Activated effector memory CD4-positive, alpha-beta T cell treated with Interleukin-2 at 50 U/mL for 16 hours (primary cell): ENCODE results near the gene AP5S1.
"Not testable (repeated sequence)": the region's sequence is repeated elsewhere in the genome, so short reads cannot be mapped to it uniquely, and the experiment has no call there.

Source experiments
- DNase-seq: peaks from one replicate; pipeline ENCODE4 v3.0.0-alpha.2; 2020

AP5S1 gene

DNA sequence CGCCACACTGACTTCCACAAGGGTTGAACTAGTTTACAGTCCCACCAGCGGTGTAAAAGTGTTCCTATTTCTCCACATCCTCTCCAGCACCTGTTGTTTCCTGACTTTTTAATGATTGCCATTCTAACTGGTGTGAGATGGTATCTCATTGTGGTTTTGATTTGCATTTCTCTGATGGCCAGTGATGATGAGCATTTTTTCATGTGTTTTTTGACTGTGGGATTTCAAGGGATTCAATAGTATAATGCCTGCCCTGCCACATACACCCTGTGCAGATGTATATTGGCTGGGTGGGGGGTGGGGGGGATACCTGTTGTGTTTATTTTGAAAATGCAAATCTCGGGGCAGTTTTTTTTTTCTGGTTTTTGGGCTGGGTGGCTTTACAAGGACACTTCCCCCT, 26.2 kb upstream of the AP5S1 start:
- DNase-seq, result not testable (repeated sequence)

DNA sequence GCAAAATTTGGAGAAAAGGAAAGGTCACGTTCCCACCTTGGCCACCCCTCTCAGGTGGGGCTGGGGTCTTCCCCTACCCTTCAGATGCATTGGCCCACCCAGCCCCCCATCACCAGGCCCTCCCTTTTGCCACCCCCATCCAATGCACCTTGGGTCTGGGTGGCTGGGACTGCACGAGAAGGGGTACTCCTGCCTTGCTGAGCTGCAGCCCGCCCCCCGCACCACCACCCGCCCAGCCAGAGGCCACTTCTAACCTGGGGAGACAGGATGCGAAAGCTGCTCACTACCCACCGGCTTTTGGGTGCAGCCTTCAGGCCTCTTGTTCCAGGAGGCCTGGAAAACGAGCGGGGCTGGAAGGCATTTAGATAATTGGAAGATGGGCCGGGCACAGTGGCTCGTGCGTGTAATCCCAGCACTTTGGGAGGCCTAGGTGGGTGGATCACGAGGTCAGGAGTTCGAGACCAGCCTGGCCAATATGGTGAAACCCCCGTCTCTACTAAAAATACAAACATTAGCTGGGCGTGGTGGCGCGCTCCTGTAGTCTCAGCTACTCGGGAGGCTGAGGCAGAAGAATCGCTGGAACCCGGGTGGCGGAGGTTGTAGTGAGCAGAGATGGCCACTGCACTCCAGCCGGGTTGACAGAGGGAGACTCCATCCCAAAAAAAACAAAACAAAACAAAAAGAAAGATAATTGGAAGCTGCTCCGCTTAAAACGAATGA, 25.5 kb upstream of the AP5S1 start:
- DNase-seq, result no peak

DNA sequence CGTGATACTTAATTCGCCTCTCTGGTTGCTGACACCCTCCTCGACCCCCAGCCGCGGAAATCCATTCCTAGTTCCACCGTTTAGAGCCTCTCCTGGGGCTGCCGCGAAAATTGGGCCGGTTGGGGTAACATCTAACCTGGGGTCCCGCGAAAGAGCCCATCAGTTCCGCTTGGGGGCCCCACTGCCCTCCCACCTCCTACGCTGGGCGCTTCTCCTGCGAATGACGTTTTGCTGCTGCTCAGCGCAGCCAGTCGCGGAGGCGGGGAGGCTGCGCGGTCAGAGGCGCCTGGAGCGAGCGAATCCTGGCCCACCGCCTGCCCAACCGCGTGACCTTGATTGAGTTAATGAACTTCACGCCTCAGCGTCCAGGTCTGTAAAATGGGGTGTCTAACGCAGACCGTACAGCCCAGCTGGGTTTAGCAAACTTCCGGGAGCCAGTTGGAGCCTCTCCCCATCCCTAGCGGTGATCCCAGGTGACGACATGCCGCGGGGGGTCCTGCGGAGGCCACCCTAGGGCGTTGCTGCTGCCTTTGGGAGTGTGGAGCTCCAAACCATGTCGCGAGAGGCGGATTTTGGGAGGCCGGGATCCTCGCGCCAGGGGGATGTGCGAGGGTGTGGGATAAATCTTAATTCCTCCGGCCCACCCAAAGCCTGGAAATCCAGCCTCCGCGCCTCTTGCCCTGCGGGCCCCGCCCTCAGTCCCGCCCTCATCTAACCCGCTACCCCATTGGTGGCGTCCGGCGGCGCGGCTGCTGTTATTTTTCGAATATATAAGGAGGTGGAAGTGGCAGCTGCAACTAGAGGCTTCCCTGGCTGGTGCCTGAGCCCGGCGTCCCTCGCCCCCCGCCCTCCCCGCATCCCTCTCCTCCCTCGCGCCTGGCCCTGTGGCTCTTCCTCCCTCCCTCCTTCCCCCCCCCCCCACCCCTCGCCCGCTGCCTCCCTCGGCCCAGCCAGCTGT, 24.6 kb upstream of the AP5S1 start, which contains the start of gene CDC25B:
CDC25B (plus strand) TSS at position 800 of the 958 bp plus-strand sequence. CDS start 222 bp downstream, outside the sequence.
- DNase-seq, result peak; percentile 89

DNA sequence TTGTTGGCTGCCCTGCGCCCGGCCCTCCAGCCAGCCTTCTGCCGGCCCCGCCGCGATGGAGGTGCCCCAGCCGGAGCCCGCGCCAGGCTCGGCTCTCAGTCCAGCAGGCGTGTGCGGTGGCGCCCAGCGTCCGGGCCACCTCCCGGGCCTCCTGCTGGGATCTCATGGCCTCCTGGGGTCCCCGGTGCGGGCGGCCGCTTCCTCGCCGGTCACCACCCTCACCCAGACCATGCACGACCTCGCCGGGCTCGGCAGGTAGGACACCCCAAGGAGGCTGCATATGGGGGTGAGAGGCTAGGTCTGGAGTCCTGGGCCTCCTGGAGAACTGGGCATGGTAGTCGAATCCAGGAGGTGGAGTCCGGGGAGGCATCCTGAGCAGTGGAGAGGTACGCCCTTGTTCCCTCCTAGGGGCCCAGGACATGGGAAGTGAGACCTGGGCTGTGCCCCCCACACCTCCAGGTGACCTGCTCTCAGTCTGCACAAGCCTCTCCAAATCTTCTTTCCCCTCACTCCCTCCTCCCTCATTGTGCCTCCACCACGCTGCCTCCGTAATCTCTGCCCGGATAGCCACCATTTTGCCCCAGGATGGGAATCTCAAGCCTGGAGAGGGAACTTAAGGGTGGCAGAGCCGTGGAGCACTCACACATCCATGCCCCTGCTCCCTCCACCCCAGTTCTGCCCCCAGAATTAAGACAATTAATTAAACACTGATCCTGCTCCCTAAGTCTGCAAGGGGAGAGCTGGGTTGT, 23.7 kb upstream of the AP5S1 start:
- no peak for DNase-seq

DNA sequence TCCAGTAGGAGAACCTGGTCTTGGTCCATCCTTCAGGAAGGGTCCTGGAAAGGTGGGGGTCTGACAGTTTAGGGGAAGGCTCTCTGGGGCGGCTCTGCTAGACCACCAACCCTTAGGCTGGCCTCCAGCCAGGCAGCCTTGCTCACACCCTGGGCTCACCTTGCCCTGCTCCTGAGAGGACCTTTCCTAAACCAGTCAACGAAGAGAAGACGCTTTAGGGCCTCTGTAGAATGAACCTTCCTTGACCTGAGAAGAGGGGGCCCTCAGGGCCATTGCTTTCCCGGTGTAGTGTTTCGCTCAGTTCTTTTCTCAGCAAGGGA, 23.2 kb upstream of the AP5S1 start:
- DNase-seq, result no peak

DNA sequence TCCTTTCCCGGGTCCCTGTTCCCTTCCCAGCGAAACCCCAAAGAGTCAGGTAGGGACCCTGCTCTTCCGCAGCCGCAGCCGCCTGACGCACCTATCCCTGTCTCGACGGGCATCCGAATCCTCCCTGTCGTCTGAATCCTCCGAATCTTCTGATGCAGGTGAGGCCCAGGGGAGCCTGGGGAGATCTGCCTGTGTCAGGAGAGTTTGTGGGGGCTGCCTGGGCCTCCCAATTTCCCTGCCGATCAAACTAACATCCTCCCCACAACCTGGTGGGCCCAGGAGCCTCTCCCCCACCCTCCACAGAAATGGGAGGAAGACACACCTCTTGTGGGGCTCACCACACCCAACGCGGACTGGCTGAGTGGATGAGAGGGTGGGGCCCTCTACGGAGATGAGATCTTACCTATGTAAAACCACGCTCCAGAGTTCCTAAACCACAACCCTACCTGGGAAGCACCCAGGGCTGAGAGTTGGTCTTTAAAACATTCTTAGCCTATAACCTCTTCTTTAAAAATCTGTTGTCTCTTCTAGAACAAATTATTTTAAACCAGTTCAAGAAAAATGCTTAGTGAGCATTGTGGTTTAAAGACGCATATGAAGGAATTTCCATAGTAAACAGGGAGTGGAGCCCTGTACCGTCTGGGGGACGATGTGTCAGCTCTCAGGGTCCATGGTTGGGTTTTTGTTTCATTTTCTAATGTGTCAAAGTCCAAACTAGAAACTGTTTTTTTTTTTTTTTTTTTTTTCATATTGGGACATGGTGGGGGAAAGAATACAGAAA, 22.6 kb upstream of the AP5S1 start:
- DNase-seq, result peak; percentile 62

DNA sequence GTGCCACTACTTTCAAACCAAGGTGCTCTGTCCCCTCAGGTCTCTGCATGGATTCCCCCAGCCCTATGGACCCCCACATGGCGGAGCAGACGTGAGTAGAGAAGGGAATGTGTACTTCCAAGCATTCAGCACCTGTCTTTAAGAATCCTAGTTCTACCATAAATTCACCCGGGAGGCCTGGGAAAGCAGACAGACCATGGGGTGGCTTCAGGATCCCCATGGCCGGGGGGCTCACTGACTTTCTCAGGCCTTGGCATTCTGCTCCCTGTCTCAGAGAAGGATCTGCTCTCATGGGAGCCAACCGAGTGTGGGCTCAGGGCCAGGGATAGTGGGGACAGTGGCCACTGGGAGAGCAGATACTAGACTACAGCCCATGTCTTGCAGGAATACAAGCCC, 22.0 kb upstream of the AP5S1 start:
- DNase-seq, result no peak

DNA sequence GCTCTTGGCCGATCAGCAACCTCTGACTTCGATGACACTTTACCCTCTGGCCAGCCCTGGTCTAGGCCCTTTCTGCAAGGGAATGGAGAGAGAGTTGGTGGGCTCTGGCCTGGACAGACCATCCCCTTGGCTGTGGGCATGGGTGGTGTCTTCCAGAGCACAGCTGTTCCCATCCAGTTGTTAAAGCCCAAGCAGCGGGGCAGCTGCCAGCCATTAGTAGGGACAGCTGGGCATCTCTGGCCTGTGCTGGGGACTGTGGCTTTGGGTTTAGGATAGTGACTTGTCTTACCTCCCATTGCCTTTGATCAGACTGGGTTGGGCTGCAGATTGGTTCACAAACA, 21.5 kb upstream of the AP5S1 start:
- DNase-seq, result no peak

DNA sequence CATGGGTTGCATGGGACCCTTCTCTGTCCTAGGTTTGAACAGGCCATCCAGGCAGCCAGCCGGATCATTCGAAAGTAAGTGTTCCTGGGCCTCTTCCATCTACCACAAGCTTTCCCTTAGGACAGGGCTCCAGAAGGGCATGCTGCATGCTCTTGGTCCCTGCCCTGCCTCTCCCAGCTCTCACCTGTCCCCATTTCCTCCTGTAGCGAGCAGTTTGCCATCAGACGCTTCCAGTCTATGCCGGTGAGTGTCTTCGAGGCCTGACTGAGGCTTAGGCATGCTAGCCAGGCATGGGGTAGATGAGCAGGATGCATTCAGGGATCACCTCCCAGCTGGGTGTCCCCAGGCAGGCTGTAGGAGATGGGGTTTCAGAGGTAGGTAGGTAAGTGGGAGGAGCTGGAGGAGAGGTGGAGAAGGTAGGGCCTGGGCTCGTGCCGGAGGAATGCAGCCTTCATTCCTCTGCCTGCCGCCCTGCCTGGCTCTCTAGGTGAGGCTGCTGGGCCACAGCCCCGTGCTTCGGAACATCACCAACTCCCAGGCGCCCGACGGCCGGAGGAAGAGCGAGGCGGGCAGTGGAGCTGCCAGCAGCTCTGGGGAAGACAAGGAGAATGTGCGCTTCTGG, 20.0 kb upstream of the AP5S1 start:
- no peak for DNase-seq

DNA sequence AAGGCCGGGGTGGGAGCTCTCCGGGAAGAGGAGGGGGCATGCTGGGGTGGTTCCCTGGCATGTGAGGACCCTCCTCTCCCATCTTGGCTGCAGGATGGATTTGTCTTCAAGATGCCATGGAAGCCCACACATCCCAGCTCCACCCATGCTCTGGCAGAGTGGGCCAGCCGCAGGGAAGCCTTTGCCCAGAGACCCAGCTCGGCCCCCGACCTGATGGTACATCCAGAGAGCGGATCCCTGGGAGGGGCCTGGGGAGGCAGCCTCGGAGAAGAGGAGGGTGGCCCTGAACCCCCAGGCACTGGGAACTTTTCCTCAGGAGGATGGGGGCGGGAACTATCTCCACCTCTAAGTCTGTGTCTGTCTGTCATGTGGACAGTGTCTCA, 19.5 kb upstream of the AP5S1 start:
- DNase-seq, result no peak

DNA sequence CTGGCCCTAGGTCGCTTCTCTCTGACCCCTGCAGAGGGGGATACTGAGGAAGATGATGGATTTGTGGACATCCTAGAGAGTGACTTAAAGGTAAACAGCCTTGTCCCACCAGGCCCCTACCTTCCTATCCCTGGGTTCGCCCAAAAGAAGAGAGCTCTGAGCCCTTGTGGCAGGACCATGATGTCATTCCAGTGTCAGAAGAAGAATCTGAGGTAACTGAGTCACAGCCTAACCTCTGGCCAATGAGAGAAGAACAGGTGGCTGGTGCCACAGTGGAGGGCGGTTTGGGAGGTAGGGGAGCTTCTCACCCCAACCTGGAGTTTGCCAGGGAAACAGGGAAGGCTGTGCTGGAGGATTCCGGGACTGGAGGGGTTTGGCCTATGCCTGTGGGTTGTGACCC, 19.0 kb upstream of the AP5S1 start:
- no peak for DNase-seq

DNA sequence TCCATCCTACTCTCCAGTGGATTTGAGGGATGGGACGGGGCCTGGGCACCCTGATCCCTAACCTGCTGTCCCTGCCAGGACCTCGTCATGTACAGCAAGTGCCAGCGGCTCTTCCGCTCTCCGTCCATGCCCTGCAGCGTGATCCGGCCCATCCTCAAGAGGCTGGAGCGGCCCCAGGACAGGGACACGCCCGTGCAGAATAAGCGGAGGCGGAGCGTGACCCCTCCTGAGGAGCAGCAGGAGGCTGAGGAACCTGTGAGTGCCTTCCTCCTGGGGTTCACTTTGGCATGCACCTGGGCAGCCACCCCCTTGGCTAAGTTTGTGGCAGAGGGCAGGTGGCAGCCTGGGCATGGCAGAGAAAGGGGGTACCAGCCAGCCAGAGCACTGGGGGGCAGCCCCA, 18.5 kb upstream of the AP5S1 start:
- DNase-seq, result no peak

DNA sequence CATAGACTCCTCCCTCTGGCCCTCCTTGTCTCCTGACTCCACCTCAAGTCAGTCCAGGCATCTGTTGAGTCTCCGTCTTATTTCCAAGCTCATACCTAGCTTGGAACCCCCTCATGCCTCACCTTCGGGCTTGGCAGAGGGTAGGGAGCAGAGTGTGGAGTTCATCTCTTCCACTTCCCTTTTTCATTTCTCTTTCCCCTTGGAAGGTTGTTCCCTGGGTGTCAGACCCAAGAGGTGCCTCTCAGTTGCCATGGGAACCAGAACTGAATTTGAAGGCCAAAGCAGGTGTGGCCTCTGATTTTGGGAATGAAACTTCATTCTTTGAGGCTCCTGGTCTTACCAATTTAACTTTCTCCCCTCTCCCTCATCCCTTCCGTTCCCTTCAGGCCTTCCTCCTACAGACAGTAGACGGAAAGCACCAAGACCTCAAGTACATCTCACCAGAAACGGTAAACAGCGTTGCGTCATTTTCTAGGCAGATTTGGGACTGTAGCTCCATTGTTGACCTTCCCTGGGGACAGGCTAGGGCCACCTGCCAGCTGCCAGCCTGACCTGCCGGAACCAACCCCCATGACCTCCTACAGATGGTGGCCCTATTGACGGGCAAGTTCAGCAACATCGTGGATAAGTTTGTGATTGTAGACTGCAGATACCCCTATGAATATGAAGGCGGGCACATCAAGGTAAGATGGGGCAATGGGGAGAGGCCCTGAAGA, 17.7 kb upstream of the AP5S1 start:
- DNase-seq, result no peak

DNA sequence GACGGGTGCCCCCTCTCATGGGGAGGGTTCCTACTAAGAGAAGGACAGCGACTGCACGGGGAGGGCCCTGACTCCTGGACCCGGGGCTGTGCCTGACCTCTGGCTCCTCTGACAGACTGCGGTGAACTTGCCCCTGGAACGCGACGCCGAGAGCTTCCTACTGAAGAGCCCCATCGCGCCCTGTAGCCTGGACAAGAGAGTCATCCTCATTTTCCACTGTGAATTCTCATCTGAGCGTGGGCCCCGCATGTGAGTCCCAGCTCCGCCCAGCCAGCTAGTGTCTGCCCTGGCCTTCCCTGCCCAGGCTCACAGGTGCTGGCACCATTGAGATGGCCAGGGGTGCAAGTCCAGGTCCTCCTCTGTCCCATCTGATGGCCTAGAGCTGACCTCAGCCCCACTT, 17.1 kb upstream of the AP5S1 start:
- DNase-seq, result no peak

DNA sequence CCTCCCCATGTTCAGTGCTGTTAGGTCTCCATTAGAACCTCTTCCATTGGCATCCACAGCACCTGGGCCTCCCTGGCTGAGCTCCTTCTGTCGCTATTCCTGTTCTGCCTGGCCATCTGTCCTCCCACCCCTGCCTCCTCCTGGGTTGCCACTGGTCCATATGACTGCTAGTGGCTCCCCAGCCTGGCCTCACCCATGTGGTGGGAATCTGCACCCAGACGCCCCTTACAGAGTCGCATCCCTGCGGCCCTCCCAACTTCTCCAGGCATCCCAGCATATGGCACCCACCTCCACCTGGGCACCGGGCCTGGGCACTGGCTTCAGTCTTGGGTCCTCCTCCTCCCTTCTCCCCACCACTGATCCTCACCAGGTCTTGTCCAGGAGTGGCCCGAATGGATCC, 16.5 kb upstream of the AP5S1 start:
- DNase-seq, result no peak

DNA sequence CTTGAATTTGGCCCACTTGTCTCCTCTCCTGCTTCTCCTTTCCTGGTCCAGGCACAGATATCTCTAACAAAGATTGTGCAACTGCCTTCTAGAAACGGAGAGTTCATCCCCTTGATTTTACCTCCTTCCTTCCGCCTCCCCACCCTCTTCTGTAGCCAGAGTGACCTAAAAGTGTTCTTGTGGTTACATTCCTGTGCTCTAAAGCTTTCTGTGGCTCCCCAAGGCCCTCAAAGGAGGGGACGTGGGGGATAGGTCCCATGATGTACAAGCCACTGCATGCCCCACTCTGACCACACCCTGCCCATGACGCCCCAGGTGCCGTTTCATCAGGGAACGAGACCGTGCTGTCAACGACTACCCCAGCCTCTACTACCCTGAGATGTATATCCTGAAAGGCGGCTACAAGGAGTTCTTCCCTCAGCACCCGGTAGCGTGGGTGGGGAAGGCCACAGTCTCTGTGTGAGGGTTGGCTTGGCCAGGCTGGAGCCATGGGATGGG, 16.0 kb upstream of the AP5S1 start:
- no peak for DNase-seq

DNA sequence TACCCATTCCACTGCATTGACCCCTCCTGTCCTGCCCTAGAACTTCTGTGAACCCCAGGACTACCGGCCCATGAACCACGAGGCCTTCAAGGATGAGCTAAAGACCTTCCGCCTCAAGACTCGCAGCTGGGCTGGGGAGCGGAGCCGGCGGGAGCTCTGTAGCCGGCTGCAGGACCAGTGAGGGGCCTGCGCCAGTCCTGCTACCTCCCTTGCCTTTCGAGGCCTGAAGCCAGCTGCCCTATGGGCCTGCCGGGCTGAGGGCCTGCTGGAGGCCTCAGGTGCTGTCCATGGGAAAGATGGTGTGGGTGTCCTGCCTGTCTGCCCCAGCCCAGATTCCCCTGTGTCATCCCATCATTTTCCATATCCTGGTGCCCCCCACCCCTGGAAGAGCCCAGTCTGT, 15.6 kb upstream of the AP5S1 start:
- DNase-seq, result no peak

DNA sequence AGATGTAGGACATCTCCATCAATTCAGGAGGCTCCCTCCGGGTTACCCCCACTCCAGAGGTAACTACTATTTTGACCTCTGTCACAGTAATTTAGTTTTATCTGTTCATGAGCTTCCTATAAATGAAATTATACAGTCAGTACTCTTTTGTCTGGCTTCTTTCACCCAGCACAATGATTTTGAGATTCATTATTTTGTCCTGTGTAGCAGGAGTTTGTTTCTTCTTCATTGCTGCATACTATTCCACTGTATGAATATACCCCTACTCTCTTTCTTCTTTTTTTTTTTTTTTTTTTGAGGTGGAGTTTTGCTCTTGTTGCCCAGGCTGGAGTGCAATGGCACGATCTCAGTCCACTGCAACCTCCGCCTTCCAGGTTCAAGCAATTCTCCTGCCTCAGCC, 11.8 kb upstream of the AP5S1 start:
- no peak for DNase-seq

DNA sequence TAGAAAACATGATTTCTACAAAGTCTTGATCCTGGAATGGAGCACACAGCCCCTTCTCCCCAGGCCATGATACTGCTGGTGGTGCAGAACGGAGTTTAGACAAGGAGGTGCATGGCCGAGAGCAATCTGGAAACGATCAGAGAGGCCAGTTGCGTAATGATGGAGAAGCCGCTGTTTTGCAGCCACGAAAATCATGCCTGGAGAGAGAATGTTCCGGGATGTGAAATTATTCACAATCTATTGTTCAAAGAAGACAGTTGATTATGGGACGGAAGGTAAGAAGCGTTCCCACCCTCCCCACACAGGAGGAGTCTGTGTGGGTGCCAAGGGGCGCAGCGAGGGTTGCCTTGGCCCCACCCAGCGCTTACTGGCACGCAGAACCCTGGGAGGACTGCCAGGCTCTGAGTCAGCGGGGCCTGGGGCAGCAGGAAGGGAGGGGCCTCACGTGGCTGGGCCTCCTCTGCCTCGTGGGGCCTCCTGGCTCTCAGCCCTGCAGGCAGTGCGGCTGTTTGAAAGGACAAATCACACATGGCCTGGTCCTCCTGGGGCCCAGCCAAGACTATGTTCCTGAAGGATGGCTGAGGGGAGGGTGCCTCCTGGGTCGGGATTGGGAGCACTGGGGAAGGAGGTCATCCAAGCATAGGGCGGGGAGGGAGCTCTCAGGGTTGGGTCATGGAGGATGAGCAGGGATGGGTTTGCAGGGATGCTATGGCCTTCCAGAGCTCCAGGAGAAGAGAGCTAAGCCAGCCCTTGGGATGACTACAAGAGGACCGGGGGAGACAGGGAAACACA, 8.7 kb upstream of the AP5S1 start:
- peak; percentile 97 for DNase-seq

DNA sequence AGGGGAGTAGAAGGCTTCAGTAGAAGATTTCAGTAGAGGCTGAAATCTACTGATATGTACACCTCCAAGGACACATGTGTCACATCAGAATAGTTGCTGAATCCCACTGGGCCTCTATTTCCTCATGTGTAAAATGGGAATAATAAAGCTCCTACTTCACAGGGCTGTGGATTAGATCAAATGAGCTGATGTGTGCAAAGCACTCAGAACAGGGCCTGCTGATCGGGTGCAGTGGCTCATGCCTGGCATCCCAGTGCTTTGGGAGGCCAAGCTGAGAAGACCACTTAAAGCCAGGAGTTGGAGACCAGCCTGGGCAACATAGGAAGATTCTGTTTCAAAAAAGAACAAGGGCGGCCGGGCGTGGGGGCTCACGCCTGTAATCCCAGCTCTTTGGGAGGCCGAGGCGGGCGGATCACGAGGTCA, 8.1 kb upstream of the AP5S1 start:
- DNase-seq, result no peak
